Measurements from ENCODE around the gene NPHP4. TPM values are rescaled to one million over a fixed set of nuclear protein-coding genes. Genes with fewer than 3 reads are reported as not detected.

NPHP4 gene
- total RNA-seq, 2 experiments from 2014 or later: 11.4 to 12.6 TPM

DNA sequence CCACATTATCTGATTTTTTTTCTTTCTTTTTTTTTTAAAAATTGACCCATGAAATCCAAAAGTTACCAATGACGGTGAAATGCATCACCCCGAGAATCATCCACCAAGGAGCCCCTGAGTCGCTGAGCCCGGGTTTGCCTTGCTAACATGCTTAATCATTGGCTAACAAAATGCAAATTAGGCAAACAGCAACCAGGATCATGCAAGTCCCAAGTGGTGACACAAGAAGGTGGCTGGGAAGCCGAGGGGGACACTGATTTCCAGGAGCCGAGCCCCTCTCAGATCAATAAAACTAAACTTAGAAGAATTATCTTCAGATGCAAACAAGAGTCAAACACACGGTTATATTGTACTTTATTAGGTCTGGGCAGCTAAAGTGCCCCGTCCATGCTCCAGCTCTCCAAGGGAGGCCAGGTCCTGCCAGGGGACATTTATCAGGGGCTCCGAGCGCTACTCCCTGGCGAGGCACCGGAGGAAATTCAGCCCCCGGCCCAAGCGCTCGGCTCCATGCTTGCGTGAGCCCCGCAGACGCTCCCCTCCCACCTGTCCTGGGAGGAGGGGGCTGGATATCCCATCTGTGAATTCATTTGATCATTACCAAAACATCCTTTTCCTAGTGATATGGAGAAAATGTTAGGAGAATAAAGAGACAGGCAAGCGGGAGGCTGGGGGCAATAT lies 154.1 kb downstream of the NPHP4 start:
- Mint-ChIP-seq H3K4me1 (no peaks in the 10 kb centered on the region), H3K9me3 (no peaks in the 10 kb centered on the region), H3K27ac (no peak overlapping the region), H3K36me3 (no peaks in the 10 kb centered on the region), H3K4me3 (no peak overlapping the region), H3K27me3 (peaks cover 6% of the 10 kb centered on the region)
- DNase-seq: no peak

DNA sequence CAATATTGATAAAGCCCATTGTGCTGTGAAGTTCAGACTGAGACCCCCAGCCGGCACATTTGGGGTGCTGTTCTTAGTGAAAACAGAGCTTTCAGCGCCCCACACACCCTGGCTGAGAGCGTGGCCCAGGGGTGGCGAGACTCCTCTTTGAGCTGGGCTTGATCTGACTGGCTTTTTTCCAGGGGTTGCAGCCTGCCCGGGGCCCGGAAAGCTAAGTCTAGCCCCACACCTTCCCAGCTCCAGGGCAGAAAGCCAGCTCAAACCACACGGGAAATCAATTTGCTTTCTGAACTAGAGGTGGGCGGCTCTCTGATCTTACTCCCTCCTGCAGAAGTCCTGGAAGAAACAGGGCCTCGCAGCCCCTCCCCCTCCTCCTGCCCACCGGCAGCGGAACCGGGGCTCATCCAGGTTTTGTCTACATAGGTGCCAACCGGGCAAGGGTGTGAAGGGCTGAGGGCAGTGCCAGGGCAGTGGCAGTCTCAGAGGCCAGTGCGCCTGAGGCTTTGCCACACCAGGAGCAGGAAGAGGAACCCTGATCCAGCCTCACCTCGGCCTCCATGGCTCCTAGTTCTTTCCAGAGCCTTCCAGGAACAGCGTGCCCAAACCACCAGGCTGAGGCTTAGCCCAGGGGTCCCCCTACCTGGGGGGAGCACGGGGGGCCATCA lies 155.3 kb downstream of the NPHP4 start:
- Mint-ChIP-seq H3K9me3 (no peaks in the 10 kb centered on the region), H3K4me1 (no peaks in the 10 kb centered on the region), H3K27me3 (peaks cover 6% of the 10 kb centered on the region), H3K27ac (no peak overlapping the region), H3K36me3 (no peaks in the 10 kb centered on the region), H3K4me3 (no peak overlapping the region)
- DNase-seq: no peak

DNA sequence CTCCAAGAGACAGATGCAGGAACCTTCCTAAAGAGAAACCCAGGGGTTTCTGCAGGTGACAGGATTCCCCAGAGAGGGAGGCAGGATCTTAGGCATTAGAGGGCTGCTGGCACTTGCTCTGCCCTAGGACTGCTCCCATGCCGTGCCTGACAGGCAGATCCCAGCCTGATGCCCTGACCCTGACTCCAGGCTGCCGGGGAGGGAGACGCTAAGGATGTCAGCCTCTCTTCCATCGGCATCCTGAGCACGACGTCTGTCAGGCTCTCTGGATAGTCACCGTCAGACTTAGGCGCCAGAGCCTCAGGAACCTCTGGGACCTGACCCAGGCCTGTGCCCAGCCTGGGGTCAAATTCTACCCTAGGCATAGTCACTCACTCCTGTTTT lies 157.1 kb downstream of the NPHP4 start:
- no peaks in the 10 kb centered on the region for H3K4me1 Mint-ChIP-seq

DNA sequence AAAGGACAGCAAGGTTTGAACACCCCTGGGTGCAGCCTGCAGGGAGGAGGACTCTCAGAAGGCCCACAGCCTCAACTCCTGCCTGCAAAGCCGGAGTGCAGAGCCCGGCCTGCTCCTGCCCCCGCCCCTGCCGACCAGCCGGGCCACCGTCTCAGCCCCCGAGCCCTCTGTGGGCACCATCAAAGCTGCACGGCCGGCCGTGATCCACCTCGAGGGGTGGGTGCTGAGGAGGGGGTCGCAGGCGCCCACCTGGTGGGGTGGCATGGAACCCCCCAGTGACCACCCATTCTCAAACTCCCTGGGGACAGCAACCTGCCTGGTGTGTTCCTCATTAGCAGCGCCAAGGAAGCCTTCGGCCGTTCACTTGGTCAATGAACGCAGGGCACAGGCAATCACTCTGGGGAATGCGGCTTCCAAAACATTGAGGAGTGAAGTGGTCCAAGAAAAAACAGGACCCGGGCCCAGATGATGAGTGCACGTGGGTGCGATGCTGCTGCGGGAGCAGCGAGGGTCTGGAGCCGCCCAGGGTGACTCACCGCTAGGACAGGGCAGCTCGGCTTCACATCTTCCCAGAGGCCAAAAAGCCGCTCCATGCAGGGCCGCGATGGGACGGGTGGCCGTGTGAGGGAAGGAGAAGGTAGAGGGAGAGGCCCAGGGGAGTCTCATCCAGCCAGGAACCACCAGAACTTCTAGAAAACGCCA lies 157.6 kb downstream of the NPHP4 start:
- no peak for DNase-seq
- H3K27ac Mint-ChIP-seq: no peak overlapping the region

More for the DNA sequence above, 157.1 kb downstream of the NPHP4 start:
- Mint-ChIP-seq H3K36me3 (no peaks in the 10 kb centered on the region), H3K27me3 (peaks cover 6% of the 10 kb centered on the region), H3K4me3 (no peak overlapping the region), H3K9me3 (no peaks in the 10 kb centered on the region), H3K27ac (no peak overlapping the region)
- DNase-seq: no peak

DNA sequence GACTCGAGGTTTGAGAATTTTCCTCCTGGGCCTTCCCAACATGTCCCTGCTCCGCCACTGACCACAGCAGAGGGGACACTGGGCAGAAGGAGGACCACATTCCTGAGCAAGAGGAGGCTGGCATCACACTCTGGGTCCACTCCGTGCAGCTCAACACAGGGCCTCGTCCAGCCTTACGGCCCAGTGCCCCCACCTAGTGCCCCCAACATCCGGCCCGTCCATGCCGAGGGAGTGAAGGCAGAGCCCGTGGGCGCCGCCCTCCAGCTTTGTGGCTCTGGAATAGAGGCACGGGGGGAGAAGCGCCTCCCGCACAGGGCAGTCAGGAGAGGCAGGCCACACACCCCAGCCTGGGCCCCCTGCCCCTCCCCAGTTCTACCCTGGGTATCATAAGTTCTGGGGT lies 158.3 kb downstream of the NPHP4 start:
- Mint-ChIP-seq H3K27me3 (peaks cover 6% of the 10 kb centered on the region), H3K9me3 (no peaks in the 10 kb centered on the region), H3K4me3 (no peak overlapping the region), H3K36me3 (no peaks in the 10 kb centered on the region), H3K4me1 (no peaks in the 10 kb centered on the region), H3K27ac (no peak overlapping the region)
- DNase-seq: no peak

More for the DNA sequence above, 157.6 kb downstream of the NPHP4 start:
- Mint-ChIP-seq H3K36me3 (no peaks in the 10 kb centered on the region), H3K4me1 (no peaks in the 10 kb centered on the region), H3K4me3 (no peak overlapping the region), H3K9me3 (no peaks in the 10 kb centered on the region), H3K27me3 (peaks cover 6% of the 10 kb centered on the region)

DNA sequence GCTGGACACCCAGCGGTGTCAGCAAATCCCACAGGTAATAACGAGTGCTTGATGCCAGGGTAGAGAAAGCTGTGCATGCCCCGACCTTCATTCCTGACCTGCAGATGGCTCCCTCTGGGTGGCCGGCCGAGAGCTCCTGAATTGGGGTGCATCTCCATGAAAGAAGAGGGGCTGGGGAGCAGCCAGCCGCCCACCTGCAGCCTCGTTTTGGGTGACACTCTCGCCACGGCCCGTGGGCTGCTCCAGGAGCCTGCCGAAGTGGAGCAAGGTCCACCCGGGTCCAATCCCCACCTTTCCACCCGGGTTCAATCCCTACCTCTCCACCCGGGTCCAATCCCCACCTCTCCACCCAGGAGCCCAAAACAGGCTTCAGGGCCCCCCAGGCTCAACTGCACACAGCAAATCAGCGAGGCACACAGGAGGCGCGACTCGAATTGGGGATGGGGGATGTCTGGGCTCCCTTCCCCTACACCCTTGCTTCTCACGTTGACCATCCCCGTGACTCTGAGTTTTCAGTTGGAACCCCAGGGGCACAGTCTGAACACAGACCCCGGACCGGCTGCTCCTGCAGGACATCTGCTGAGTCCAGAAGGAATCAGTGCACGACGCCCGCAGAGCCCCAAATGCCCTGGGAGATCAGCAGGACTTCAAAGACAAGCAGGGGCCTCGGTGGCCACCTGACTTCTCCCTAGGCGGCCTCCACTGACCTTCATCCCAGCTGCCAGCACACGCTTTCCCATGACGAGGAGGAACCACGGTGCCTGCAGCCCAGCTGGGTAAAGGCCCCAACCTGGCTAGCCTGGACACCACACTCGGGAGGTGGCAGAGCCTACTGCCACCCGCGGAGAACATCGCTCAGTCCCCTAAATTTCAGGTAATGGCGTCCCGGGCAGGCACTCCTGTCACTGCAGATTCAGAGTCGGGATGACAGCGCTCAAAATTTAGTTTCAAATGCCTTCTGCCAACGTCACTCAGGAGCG lies 159.0 kb downstream of the NPHP4 start:
- DNase-seq: no peak
- no peak overlapping the region for H3K4me3 Mint-ChIP-seq
- H3K4me1 Mint-ChIP-seq: no peaks in the 10 kb centered on the region
- no peaks in the 10 kb centered on the region for H3K9me3 Mint-ChIP-seq
- peaks cover 6% of the 10 kb centered on the region for H3K27me3 Mint-ChIP-seq
- H3K27ac Mint-ChIP-seq: no peak overlapping the region
- no peaks in the 10 kb centered on the region for H3K36me3 Mint-ChIP-seq

DNA sequence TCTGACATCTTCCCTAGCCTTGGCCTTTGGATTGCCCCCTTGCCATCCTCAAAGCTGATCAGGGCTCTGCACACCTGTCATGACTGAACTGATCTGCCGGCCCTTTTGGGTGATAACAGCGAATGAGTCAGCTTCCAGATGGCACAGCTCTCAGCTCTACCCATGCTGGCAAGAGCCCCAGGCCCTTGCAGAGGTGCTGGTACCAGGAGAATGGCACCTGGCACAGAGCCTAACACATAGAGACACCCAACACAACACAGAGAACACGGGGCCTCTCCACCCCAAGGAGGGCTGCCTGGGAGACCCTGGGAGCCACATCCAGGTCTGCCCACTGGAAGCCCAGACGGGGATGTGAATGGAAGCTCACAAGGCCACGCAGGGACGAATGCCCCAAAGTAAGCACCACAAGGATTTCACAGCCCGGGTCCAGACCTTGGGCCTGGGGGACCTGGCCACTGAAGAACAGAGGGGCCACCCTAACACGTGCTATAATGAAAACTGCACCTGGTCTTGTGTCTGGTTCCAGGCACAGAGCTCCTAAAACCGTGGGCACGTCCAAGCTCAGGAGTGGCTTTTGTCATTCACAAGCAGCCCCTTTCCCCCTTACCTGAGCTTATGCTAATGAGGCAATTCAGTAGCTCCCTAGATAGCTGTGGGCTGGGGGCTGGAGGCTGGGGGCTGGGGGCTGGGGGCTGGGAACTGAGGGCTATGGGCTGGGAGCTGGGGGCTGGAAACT lies 160.5 kb downstream of the NPHP4 start:
- no peak for DNase-seq
- H3K4me3 Mint-ChIP-seq: no peak overlapping the region
- no peaks in the 10 kb centered on the region for H3K4me1 Mint-ChIP-seq
- peaks cover 6% of the 10 kb centered on the region for H3K27me3 Mint-ChIP-seq
- H3K27ac Mint-ChIP-seq: no peak overlapping the region
- no peaks in the 10 kb centered on the region for H3K36me3 Mint-ChIP-seq
- no peaks in the 10 kb centered on the region for H3K9me3 Mint-ChIP-seq

DNA sequence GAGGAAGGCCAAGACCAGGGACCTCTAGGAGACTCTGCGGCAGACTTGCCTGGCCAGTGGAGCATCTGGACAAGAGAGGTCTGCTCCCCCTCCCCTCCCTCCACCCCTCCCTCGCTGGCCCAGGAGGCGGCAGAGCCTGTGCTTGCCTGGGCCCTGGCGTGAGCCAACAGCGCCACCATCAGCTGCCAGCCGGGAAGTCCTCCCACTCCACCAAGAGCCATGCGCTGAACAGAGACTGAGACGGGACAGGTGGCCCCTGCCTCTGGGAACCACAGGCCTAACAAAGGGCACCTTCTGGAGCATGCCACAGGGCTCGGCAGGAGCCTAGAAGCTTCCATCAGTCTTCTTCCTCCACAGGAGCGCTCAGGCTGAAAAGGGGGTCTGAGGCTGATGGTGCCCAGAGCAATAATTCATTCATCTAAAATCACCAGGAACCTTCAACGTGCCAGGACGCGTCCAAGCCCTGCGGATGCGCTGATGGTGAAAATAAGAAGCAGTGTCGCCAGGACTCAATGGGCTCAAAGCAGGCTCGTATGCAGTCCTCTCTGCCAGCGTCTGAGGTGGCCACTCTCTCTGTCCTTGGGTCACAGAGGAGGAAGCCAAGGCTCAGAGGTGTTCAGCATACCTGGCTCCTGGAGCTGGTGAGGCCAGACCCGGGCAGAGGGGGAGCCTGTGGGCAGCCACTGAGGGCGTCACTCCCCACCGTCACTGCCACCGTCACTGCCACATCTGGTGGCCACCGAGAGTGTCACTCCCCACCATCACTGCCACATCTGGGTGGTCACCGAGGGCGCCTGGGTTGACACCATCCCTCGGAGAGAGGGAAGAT lies 161.2 kb downstream of the NPHP4 start:
- no peaks in the 10 kb centered on the region for H3K9me3 Mint-ChIP-seq
- no peak overlapping the region for H3K4me3 Mint-ChIP-seq
- no peak overlapping the region for H3K27ac Mint-ChIP-seq
- no peaks in the 10 kb centered on the region for H3K4me1 Mint-ChIP-seq
- DNase-seq: no peak
- peaks cover 4% of the 10 kb centered on the region for H3K27me3 Mint-ChIP-seq
- H3K36me3 Mint-ChIP-seq: no peaks in the 10 kb centered on the region

DNA sequence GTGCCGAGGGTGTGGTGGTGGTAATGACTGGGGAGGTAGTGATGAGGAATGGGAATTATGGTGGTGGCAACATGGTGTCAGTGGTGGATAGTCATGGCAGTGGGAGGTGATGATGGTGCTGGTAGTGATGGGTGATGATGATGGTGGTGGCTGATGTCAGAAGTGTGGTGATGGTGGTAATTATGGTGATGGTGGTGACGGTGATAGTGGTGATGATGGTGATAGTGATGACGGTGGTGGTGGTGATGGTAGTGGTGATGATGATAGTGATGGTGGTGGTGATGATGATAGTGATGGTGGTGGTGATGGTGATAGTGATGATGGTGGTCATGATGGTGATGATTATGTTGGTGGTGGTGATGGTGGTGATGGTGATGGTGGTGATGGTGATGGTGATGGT lies 162.8 kb downstream of the NPHP4 start:
- Mint-ChIP-seq H3K27me3 (no peaks in the 10 kb centered on the region), H3K36me3 (no peaks in the 10 kb centered on the region), H3K4me3 (no peak overlapping the region), H3K9me3 (peaks cover 1% of the 10 kb centered on the region), H3K4me1 (no peaks in the 10 kb centered on the region), H3K27ac (no peak overlapping the region)
- DNase-seq: no peak

DNA sequence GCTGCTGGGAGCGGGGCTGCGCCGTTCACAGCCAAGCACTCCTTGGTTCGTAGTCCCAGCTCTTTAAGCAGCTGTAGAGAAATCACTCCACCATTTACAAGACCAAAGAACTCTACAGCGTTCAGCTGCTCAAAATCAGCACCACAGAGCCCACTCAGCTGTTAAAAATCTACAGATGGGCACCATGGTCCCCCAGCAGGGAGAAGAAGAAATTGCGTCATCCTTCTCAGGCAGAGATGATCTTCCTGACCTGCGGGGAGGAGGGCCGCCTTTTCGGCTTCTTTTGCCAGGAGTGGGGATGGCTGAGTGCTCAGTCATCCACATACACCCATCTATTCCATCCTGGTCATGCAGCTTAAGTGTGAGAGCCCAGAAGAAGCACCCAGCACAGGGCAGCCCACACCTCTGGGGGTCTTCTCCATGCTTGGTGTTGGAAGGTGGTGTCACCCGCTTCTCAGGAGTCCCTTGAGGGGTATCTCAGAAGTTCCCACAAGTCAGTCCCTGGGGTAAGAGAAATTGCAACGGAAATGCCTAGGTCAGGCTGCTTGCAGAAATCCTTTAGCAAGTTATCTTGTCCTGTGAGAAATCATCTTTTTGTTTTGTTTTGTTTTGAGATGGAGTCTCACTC lies 163.8 kb downstream of the NPHP4 start:
- Mint-ChIP-seq H3K9me3 (peaks cover 1% of the 10 kb centered on the region), H3K4me3 (no peak overlapping the region), H3K27ac (no peak overlapping the region), H3K36me3 (no peaks in the 10 kb centered on the region), H3K27me3 (no peaks in the 10 kb centered on the region), H3K4me1 (no peaks in the 10 kb centered on the region)
- no peak for DNase-seq

DNA sequence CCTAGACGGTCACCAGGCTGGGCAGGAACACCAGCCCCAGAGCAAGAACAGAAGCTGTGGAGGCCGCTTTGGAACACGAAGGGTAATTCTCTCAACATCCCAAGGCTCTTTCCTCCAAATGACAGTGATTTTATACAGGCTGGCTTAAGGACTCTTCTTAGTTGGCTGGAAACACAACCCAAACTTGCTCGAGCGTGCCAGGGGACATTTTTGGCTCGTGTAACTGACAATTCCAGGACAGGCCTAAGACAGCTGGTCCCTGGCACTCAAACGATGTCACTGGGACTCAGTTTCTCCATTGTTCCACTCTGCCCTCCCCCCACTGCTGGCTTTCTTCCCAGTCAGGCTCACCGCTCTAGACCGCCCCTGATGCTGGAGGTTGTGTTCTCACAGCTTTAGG lies 164.7 kb downstream of the NPHP4 start:
- H3K9me3 Mint-ChIP-seq: peaks cover 1% of the 10 kb centered on the region
- H3K27ac Mint-ChIP-seq: no peak overlapping the region
- no peaks in the 10 kb centered on the region for H3K36me3 Mint-ChIP-seq

DNA sequence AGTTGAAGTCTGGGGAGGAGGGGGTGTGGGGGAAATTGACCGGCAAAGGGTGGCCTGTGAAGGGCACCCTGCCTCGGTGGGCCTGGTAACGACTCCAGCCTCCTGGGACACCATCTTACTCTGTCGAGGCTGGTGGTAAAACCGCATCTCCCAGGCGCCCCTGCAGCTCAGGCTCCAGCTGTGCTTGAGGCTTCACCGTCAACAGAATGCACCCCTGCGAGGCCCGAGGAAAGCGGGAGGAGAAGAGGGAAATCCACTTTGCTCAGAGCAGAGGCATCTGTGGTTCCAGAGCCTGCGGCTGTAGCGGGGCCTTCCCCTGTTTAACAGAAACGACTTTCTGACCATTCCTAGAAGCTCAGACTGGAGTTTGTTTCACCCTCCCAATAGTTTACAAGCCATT lies 165.6 kb downstream of the NPHP4 start:
- H3K9me3 Mint-ChIP-seq: peaks cover 1% of the 10 kb centered on the region
- no peak for DNase-seq
- no peaks in the 10 kb centered on the region for H3K36me3 Mint-ChIP-seq
- H3K27ac Mint-ChIP-seq: no peak overlapping the region
- H3K4me3 Mint-ChIP-seq: no peak overlapping the region
- no peaks in the 10 kb centered on the region for H3K4me1 Mint-ChIP-seq
- H3K27me3 Mint-ChIP-seq: peaks cover 7% of the 10 kb centered on the region

More for the DNA sequence above, 164.7 kb downstream of the NPHP4 start:
- H3K27me3 Mint-ChIP-seq: peaks cover 4% of the 10 kb centered on the region
- H3K4me1 Mint-ChIP-seq: no peaks in the 10 kb centered on the region
- DNase-seq: no peak
- H3K4me3 Mint-ChIP-seq: no peak overlapping the region

DNA sequence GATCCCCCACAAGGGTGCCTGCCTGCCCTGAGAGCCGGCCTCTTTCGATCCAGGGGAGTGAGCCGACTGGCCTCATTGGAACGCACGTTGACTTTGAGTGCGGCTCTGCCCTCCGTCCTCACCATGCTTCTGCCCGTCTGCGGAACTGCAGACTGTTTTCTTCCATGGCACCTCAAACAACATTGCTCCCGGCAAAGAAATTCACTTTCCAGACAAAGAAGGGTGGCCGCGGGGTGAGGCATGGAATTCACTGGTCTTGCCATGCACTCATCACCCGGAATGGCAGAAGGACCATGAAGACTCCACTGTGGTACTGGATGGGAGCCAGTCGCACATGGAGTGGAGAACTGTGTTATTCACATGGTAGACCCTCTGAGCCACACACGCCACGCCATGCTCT lies 169.5 kb downstream of the NPHP4 start:
- H3K27ac Mint-ChIP-seq: no peak overlapping the region

More for the DNA sequence above, 169.5 kb downstream of the NPHP4 start:
- Mint-ChIP-seq H3K4me1 (no peaks in the 10 kb centered on the region), H3K4me3 (no peak overlapping the region), H3K9me3 (peaks cover 1% of the 10 kb centered on the region), H3K27me3 (peaks cover 22% of the 10 kb centered on the region), H3K36me3 (no peaks in the 10 kb centered on the region)
- no peak for DNase-seq

Data from activated naive CD8-positive, alpha-beta T cell treated with anti-CD3 and anti-CD28 coated beads for 36 hours (primary cell).